CD14-positive monocyte (primary cell): Measurements from ENCODE around the gene PDC. TPM values are rescaled to one million over a fixed set of nuclear protein-coding genes. Genes with fewer than 3 reads are reported as not detected.

Source experiments
- DNase-seq, 3 donors: peaks; one replicate each; pipeline ENCODE4 v3.0.0-alpha.2; 2011 to 2022
- H2AFZ ChIP-seq: 2 replicates; pipeline ENCODE4 v1.6.0; 2012; ENCODE audit warnings: mild to moderate bottlenecking, low read depth, low read length, inconsistent platforms; ENCODE audit not compliant: insufficient read depth, poor library complexity, severe bottlenecking
- H3K27ac ChIP-seq, 2 donors: 1 replicate in 1 of 2; 2 replicates in 1 of 2; pipeline ENCODE4 v1.5.1; 2012 to 2013; ENCODE audit warnings: low read length in 2 of 2, control low read depth in 1 of 2, inconsistent platforms in 1 of 2, low read depth in 1 of 2, mild to moderate bottlenecking in 1 of 2
- H3K27me3 ChIP-seq, 2 donors: one replicate each; pipeline versions ENCODE4 v1.6.0 to v1.6.1; 2011 to 2013; ENCODE audit warnings: low read length in 2 of 2; ENCODE audit not compliant: control insufficient read depth in 2 of 2, insufficient read depth in 2 of 2
- H3K36me3 ChIP-seq, 2 donors: replicated peaks in 1 of 2; 1 replicate in 1 of 2; 2 replicates in 1 of 2; pipeline versions ENCODE4 v1.5.1 to v1.6.1; 2012 to 2013; ENCODE audit warnings: low read length in 2 of 2, control low read depth in 1 of 2, inconsistent platforms in 1 of 2, mild to moderate bottlenecking in 1 of 2; ENCODE audit not compliant: insufficient read depth in 2 of 2, control insufficient read depth in 1 of 2
- H3K4me1 ChIP-seq, 2 donors: 1 replicate in 1 of 2; 2 replicates in 1 of 2; pipeline versions ENCODE4 v1.5.1 to v1.6.1; 2012 to 2013; ENCODE audit warnings: low read length in 2 of 2, control low read depth in 1 of 2, inconsistent platforms in 1 of 2, mild to moderate bottlenecking in 1 of 2, moderate library complexity in 1 of 2; ENCODE audit not compliant: insufficient read depth in 2 of 2, control insufficient read depth in 1 of 2
- H3K4me2 ChIP-seq: replicated peaks from 2 replicates; pipeline ENCODE3; 2012; ENCODE audit warnings: low read length, moderate library complexity, mild to moderate bottlenecking; ENCODE audit not compliant: poor library complexity, severe bottlenecking; ENCODE audit errors: extremely low read depth
- H3K4me3 ChIP-seq, 3 experiments: fragments of 200-600 bp in 1 of 3; sonication (generic) in 1 of 3; replicated peaks in 1 of 3; 1 replicate in 2 of 3; 2 replicates in 1 of 3; pipeline ENCODE4 v1.5.1; 2011 to 2013; ENCODE audit warnings: low read length in 3 of 3, mild to moderate bottlenecking in 3 of 3, control low read depth in 2 of 3, low read depth in 2 of 3, inconsistent platforms in 1 of 3, moderate library complexity in 1 of 3
- H3K79me2 ChIP-seq: 2 replicates; pipeline ENCODE4 v1.6.0; 2012; ENCODE audit warnings: mild to moderate bottlenecking, control low read depth, inconsistent platforms, low read length, moderate library complexity; ENCODE audit not compliant: insufficient read depth
- H3K9ac ChIP-seq: 2 replicates; pipeline ENCODE4 v1.6.0; 2017; ENCODE audit warnings: low read length, mild to moderate bottlenecking; ENCODE audit not compliant: insufficient read depth, poor library complexity, severe bottlenecking
- H3K9me3 ChIP-seq, 2 donors: replicated peaks in 1 of 2; 1 replicate in 1 of 2; 2 replicates in 1 of 2; pipeline versions ENCODE4 v1.5.1 to v1.6.1; 2012 to 2013; ENCODE audit warnings: low read length in 2 of 2, control low read depth in 1 of 2; ENCODE audit not compliant: control insufficient read depth in 1 of 2, insufficient read depth in 1 of 2
- H4K20me1 ChIP-seq: 2 replicates; pipeline ENCODE4 v1.6.0; 2012; ENCODE audit warnings: mild to moderate bottlenecking, low read length, control low read depth, moderate library complexity; ENCODE audit not compliant: insufficient read depth
- H3K27ac Mint-ChIP-seq, 7 donors: one replicate each; pipeline ENCODE4 v1.8.0; 2020; ENCODE audit warnings: mild to moderate bottlenecking in 7 of 7, mixed read lengths in 7 of 7, moderate library complexity in 6 of 7, inconsistent platforms in 2 of 7
- H3K27me3 Mint-ChIP-seq, 3 donors: one replicate each; pipeline ENCODE4 v1.8.0; 2021 to 2022; ENCODE audit warnings: low read depth in 3 of 3, mild to moderate bottlenecking in 3 of 3, mixed read lengths in 3 of 3, moderate library complexity in 3 of 3, inconsistent platforms in 1 of 3
- H3K36me3 Mint-ChIP-seq, 2 donors: one replicate each; pipeline ENCODE4 v1.8.0; 2020; ENCODE audit warnings: mixed read lengths in 2 of 2, inconsistent platforms in 1 of 2, mild to moderate bottlenecking in 1 of 2
- H3K4me1 Mint-ChIP-seq: one replicate; pipeline ENCODE4 v1.8.0; 2020; ENCODE audit warnings: mild to moderate bottlenecking, mixed read lengths
- H3K4me3 Mint-ChIP-seq, 2 donors: one replicate each; pipeline ENCODE4 v1.8.0; 2020; ENCODE audit warnings: mild to moderate bottlenecking in 2 of 2, mixed read lengths in 2 of 2, moderate library complexity in 1 of 2
- H3K9me3 Mint-ChIP-seq, 7 donors: one replicate each; pipeline ENCODE4 v1.8.0; 2020 to 2022; ENCODE audit warnings: mixed read lengths in 7 of 7, mild to moderate bottlenecking in 6 of 7, moderate library complexity in 6 of 7, inconsistent platforms in 2 of 7
- WGBS: methylation state at CpG from one replicate; pipeline ENCODE4 v1.1.5; 2013; ENCODE audit warnings: missing lambda C conversion rate; ENCODE audit not compliant: insufficient coverage; 5-methylcytosine and 5-hydroxymethylcytosine counted together
- intact Hi-C, 2 donors: fragments of 100-400 bp; cut with micrococcal nuclease; formaldehyde crosslinking; loops; one replicate each; pipeline versions ENCODE4 v1.15.0 to v1.15.1; 2023
- polyA plus RNA-seq, 3 donors: library from polyadenylated mRNA; depleted of rRNA in 1 of 3; unstranded in 2 of 3; stranded (reverse) in 1 of 3; fragments of 300-500 nt in 2 of 3; fragments of >200 nt in 1 of 3; fragmentation: Illumina TruSeq in 2 of 3; gene quantifications; 1 replicate in 2 of 3; 2 replicates in 1 of 3; pipeline ENCODE4 v1.2.3, GENCODE V29; 2012 to 2021
- TF ChIP-seq, protein P1 (sequence below): fragments of 200-600 bp; IDR thresholded peaks from one replicate; pipeline ENCODE4 v1.8.0; 2022; ENCODE audit warnings: antibody characterized with exemption, mild to moderate bottlenecking

PDC gene
- polyA plus RNA-seq, 3 donors = not detected

DNA sequence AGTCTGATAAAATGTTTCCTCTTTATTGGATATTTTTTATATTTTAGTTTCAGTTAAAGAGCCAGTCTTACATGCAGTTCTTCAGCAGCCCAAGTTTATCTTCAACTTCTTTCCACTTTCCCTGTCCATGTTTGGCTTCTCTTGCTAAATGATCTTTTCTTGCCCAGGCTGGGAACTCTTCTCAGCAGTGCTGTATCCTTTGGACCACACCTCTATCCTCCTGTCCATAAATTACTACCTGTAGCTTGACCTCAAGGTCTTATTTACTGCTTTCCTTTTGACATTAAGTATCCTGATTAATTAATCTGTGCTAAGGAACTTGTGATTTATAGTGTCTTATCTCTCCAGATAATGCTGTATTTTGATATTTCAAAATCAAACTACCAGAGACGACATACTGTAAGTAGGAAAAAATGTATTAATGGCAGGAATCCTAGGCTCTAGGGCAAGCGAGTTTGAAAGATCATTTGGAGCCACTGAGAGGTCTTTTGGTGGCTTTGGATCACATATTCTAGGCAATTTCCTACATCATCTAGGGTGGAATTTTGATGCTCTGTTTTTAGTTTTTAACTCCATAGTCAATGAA is 20.5 kb upstream of the PDC start:
- DNase-seq = no peak
- no peak overlapping the region for H3K4me3 Mint-ChIP-seq
- no peaks in the 10 kb centered on the region for H3K36me3 ChIP-seq
- no peak overlapping the region for H3K9ac ChIP-seq
- H3K36me3 Mint-ChIP-seq = no peaks in the 10 kb centered on the region
- no peaks in the 10 kb centered on the region for H3K9me3 ChIP-seq
- H3K79me2 ChIP-seq = no peaks in the 10 kb centered on the region
- peaks cover under 1 to 4% of the 10 kb centered on the region in 2 donors for H3K4me1 ChIP-seq
- no peak overlapping the region for H3K4me2 ChIP-seq
- no peak overlapping the region for H3K4me3 ChIP-seq
- H3K27ac Mint-ChIP-seq = peak overlapping the region in 1 of 7 donors; percentile 8
- TF ChIP-seq, protein P1, sequence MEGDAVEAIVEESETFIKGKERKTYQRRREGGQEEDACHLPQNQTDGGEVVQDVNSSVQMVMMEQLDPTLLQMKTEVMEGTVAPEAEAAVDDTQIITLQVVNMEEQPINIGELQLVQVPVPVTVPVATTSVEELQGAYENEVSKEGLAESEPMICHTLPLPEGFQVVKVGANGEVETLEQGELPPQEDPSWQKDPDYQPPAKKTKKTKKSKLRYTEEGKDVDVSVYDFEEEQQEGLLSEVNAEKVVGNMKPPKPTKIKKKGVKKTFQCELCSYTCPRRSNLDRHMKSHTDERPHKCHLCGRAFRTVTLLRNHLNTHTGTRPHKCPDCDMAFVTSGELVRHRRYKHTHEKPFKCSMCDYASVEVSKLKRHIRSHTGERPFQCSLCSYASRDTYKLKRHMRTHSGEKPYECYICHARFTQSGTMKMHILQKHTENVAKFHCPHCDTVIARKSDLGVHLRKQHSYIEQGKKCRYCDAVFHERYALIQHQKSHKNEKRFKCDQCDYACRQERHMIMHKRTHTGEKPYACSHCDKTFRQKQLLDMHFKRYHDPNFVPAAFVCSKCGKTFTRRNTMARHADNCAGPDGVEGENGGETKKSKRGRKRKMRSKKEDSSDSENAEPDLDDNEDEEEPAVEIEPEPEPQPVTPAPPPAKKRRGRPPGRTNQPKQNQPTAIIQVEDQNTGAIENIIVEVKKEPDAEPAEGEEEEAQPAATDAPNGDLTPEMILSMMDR = no peak
- no peak overlapping the region for H3K27ac ChIP-seq
- no peaks in the 10 kb centered on the region for H4K20me1 ChIP-seq
- no peak overlapping the region for H2AFZ ChIP-seq
- no peaks in the 10 kb centered on the region for H3K27me3 ChIP-seq
- no CpG with 5 or more reads among the region's 2 CpGs for WGBS
- H3K27me3 Mint-ChIP-seq = peaks cover 0 to 3% (median 0%) of the 10 kb centered on the region in 3 donors
- H3K9me3 Mint-ChIP-seq = no peaks in the 10 kb centered on the region
- peaks cover 3% of the 10 kb centered on the region for H3K4me1 Mint-ChIP-seq
- intact Hi-C loops = loop anchor here (5.0 to 10.0 kb wide), 2 partner anchors 501 to 503 kb away; no protein-coding TSS in a partner anchor

DNA sequence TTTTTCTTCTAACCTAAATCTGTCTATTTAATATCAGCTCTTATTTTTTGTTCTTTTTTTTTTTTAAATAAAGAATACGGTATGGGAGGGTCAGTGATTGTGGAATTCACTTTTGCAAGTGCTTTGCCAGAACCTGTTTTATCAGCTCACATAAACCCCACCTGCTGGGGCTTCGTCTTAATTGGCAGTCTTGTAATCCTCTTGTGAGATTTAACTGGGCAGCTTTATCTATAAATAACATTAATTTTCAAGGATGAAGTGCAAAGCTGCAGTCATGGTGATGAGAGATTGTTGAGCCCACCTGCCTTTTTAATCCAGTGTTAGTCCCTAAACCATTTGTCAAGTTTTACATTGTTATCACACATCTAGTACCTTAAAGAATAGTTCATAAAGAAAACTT is 18.2 kb upstream of the PDC start:
- WGBS = no CpG with 5 or more reads among the region's 2 CpGs
- Histone ChIP-seq H3K9me3 (no peaks in the 10 kb centered on the region), H2AFZ (no peak overlapping the region), H3K27ac (no peak overlapping the region), H3K4me3 (no peak overlapping the region), H3K79me2 (no peaks in the 10 kb centered on the region), H3K36me3 (no peaks in the 10 kb centered on the region), H3K9ac (no peak overlapping the region), H3K4me1 (peaks cover 5 to 11% of the 10 kb centered on the region in 2 donors), H4K20me1 (no peaks in the 10 kb centered on the region), H3K4me2 (no peak overlapping the region), H3K27me3 (no peaks in the 10 kb centered on the region)
- DNase-seq = no peak
- H3K4me3 Mint-ChIP-seq = no peak overlapping the region
- no peak overlapping the region for H3K27ac Mint-ChIP-seq
- peaks cover 0 to 3% (median 0%) of the 10 kb centered on the region in 3 donors for H3K27me3 Mint-ChIP-seq
- intact Hi-C loops = no loop called here
- no peaks in the 10 kb centered on the region for H3K9me3 Mint-ChIP-seq
- no peaks in the 10 kb centered on the region for H3K36me3 Mint-ChIP-seq
- TF ChIP-seq, protein P1 = no peak
- peaks cover 18% of the 10 kb centered on the region for H3K4me1 Mint-ChIP-seq
